ENCODE data around the gene RPTOR.

- TF ChIP-seq CTCF (IDR thresholded peaks at IDR 0.05) (no peak), EP300 (IDR thresholded peaks at IDR 0.05) (no peak), POLR2A (IDR thresholded peaks at IDR 0.05; ENCODE audit: low read depth) (no peak)
These were observed 293.8 kb downstream of the RPTOR start for GRCh38 chr17:80838311-80839025.

Measured in esophagus muscularis mucosa (tissue), 4 donors.